AG09319 (cell line): ENCODE results near the gene DAB2.

Source experiments
- DNase-seq: peaks from one replicate; pipeline ENCODE4 v3.0.0-alpha.2; 2010; ENCODE audit warnings: low read depth; ENCODE audit errors: extremely low read depth
- CTCF ChIP-seq: IDR thresholded peaks from 2 replicates; pipeline ENCODE4 v1.5.1; 2011; ENCODE audit warnings: low read depth, mild to moderate bottlenecking, inconsistent platforms, low read length, moderate library complexity

The DAB2 gene

GRCh38 chr5:39430461-39430860 is 5.7 kb upstream of the DAB2 start:
- no peak for DNase-seq
- no peak for TF ChIP-seq CTCF

GRCh38 chr5:39428640-39429039 is 3.9 kb upstream of the DAB2 start:
- no peak for TF ChIP-seq CTCF
- no peak for DNase-seq

GRCh38 chr5:39427633-39428032 is 2.9 kb upstream of the DAB2 start:
- no peak for TF ChIP-seq CTCF
- no peak for DNase-seq

GRCh38 chr5:39427229-39427628 is 2.4 kb upstream of the DAB2 start:
- no peak for DNase-seq
- TF ChIP-seq CTCF: no peak

GRCh38 chr5:39426746-39427105 is 1.9 kb upstream of the DAB2 start:
- DNase-seq: no peak

GRCh38 chr5:39426051-39426745 is 1.4 kb upstream of the DAB2 start:
- no peak for DNase-seq
- no peak for TF ChIP-seq CTCF

More at GRCh38 chr5:39426746-39427105, 1.9 kb upstream of the DAB2 start:
- no peak for TF ChIP-seq CTCF

GRCh38 chr5:39423331-39423751 is 1.4 kb downstream of the DAB2 start:
- TF ChIP-seq CTCF: no peak
- no peak for DNase-seq
